Lower leg skin (tissue), 4 donors: Measurements from ENCODE around the gene MFSD6. TPM values are rescaled to one million over a fixed set of nuclear protein-coding genes. Genes with fewer than 3 reads are reported as not detected.

Source experiments
- DNase-seq, 2 donors: peaks; one replicate each; pipeline ENCODE4 v3.0.0-alpha.2; 2019; ENCODE audit warnings: low spot score in 2 of 2
- H3K4me3 ChIP-seq: fragments of 200-600 bp; sonication (generic); 2 replicates; pipeline ENCODE4 v1.5.1; 2017; ENCODE audit warnings: mild to moderate bottlenecking, low read depth; ENCODE audit not compliant: poor library complexity, severe bottlenecking
- POLR2A ChIP-seq, 2 donors: fragments of 450-650 bp; IDR thresholded peaks; one replicate each; pipeline ENCODE4 v1.6.1; 2016 to 2017; ENCODE audit warnings: antibody characterized with exemption in 2 of 2, mild to moderate bottlenecking in 1 of 2, moderate library complexity in 1 of 2
- WGBS, 2 donors: methylation state at CpG; one replicate each; pipeline ENCODE4 v1.1.5; 2018; 5-methylcytosine and 5-hydroxymethylcytosine counted together
- intact Hi-C: fragments of 100-400 bp; cut with DNase I; formaldehyde crosslinking; loops from one replicate; pipeline ENCODE4 v1.15.0; 2023; ENCODE audit warnings: low total_unique reads
- total RNA-seq, 4 donors: library from RNA; depleted of rRNA; stranded (reverse); fragments of >200 nt; gene quantifications; one replicate each; pipeline ENCODE4 v1.1.0, GENCODE V29; 2016
- TF ChIP-seq, protein P1 (sequence below), 3 donors: fragments of 450-650 bp; IDR thresholded peaks; one replicate each; pipeline ENCODE4 v1.5.1; 2016; ENCODE audit warnings: antibody characterized with exemption in 3 of 3, mild to moderate bottlenecking in 3 of 3, moderate library complexity in 2 of 3

Gene MFSD6
- total RNA-seq, 4 donors from 2014 or later, result 184 to 265 (median 208) TPM

GRCh38 chr2:190526105-190526750 is 118.1 kb downstream of the MFSD6 start:
- no peak overlapping the region for H3K4me3 ChIP-seq
- no peak for DNase-seq
- TF ChIP-seq POLR2A (IDR thresholded peaks at IDR 0.05), result no peak
- TF ChIP-seq, protein P1, sequence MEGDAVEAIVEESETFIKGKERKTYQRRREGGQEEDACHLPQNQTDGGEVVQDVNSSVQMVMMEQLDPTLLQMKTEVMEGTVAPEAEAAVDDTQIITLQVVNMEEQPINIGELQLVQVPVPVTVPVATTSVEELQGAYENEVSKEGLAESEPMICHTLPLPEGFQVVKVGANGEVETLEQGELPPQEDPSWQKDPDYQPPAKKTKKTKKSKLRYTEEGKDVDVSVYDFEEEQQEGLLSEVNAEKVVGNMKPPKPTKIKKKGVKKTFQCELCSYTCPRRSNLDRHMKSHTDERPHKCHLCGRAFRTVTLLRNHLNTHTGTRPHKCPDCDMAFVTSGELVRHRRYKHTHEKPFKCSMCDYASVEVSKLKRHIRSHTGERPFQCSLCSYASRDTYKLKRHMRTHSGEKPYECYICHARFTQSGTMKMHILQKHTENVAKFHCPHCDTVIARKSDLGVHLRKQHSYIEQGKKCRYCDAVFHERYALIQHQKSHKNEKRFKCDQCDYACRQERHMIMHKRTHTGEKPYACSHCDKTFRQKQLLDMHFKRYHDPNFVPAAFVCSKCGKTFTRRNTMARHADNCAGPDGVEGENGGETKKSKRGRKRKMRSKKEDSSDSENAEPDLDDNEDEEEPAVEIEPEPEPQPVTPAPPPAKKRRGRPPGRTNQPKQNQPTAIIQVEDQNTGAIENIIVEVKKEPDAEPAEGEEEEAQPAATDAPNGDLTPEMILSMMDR (IDR thresholded peaks at IDR 0.05), result no peak
- WGBS, 2 donors, result 82 to 90% methylated on average over 4 of the region's 4 CpGs
- intact Hi-C loops, result no loop called here

DNA sequence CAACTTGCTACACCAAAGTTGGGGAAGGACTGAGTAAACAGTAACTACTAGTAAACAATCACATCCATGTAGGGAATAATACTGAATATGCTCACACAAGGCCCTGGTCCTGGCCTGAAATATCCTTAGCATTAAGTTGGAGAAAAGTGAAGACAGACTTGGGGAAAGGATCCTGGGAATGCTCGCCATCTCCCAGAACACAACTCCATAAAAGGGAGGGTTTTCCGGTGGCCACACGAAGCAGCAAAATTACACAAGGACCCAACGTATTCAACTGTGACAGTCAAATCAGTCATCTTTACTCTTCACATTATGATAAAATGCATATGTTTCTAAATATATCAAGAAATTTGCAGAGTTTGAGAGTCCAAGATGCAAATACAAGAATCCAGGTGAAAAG is 119.1 kb downstream of the MFSD6 start:
- whole genome bisulfite sequencing, 2 donors, result 97 to 98% methylated on average over 4 of the region's 4 CpGs
- no peak for DNase-seq
- no peak overlapping the region for H3K4me3 ChIP-seq
- TF ChIP-seq POLR2A (IDR thresholded peaks at IDR 0.05), result no peak
- TF ChIP-seq, protein P1 (IDR thresholded peaks at IDR 0.05), result no peak
- intact Hi-C loops, result no loop called here

DNA sequence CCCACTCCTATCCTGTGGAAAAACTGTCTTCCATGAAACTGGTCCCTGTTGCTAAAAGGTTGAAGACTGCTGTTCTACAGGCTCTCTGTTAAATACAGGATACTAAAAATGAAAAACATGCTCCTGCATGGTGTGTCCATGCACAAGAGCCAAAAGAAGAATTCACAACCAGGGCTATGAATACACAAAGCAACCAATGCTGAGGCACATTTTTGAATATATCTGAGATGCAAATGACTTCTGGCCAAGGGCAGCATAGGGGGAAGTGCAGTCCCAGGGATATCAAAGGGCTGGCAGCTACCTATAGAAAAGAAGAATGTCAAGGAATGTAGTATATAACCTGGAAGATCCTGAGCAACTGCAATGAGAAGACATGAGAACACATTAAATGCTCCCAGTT is 119.8 kb downstream of the MFSD6 start:
- no peak for TF ChIP-seq POLR2A (IDR thresholded peaks at IDR 0.05)
- TF ChIP-seq, protein P1 (IDR thresholded peaks at IDR 0.05), result no peak
- intact Hi-C loops, result no loop called here
- no peak overlapping the region for H3K4me3 ChIP-seq
- no peak for DNase-seq

- DNase-seq, result no peak
- WGBS, 2 donors, result 44 to 67% methylated on average over 1 of the region's 1 CpG
- intact Hi-C loops, result no loop called here
- TF ChIP-seq, protein P1 (IDR thresholded peaks at IDR 0.05), result no peak
- TF ChIP-seq POLR2A (IDR thresholded peaks at IDR 0.05), result no peak
- no peak overlapping the region for H3K4me3 ChIP-seq
These were observed 120.4 kb downstream of the MFSD6 start for GRCh38 chr2:190528521-190529001.

- TF ChIP-seq POLR2A (IDR thresholded peaks at IDR 0.05), result no peak
- TF ChIP-seq, protein P1 (IDR thresholded peaks at IDR 0.05), result no peak
- intact Hi-C loops, result loop anchor here (10.0 kb wide), 1 partner anchor 125 kb away; no protein-coding TSS in a partner anchor
- H3K4me3 ChIP-seq, result no peak overlapping the region
- WGBS, 2 donors, result 45 to 59% methylated on average over 3 of the region's 3 CpGs
- DNase-seq, result no peak
These were observed 121.5 kb downstream of the MFSD6 start for GRCh38 chr2:190529486-190530247.
